Measurements from ENCODE around the gene GUF1. TPM values are rescaled to one million over a fixed set of nuclear protein-coding genes. Genes with fewer than 3 reads are reported as not detected.

Gene GUF1
- total RNA-seq, 1 donor from 2014 or later: 26.0 TPM

- H3K27ac Mint-ChIP-seq: no peak overlapping the region
- no peaks in the 10 kb centered on the region for H3K4me1 Mint-ChIP-seq
- DNase-seq (no peak), ATAC-seq (ENCODE audit: low read depth) (no peak)
- H3K9me3 Mint-ChIP-seq: no peaks in the 10 kb centered on the region
- peaks cover 73% of the 10 kb centered on the region for H3K36me3 Mint-ChIP-seq (ENCODE audit: low read depth)
- H3K4me3 Mint-ChIP-seq: no peak overlapping the region
- CTCF ChIA-PET: no interaction called here
- POLR2A ChIA-PET: no interaction called here
- intact Hi-C loops (cut with micrococcal nuclease): no loop called here
- TF ChIP-seq CTCF (IDR thresholded peaks at IDR 0.05): no peak
- H3K27me3 Mint-ChIP-seq: no peaks in the 10 kb centered on the region
Measured at GRCh38 chr4:44700427-44700826, 22.2 kb downstream of the GUF1 start.

- TF ChIP-seq CTCF (IDR thresholded peaks at IDR 0.05): no peak
- H3K4me1 Mint-ChIP-seq: no peaks in the 10 kb centered on the region
- H3K9me3 Mint-ChIP-seq: no peaks in the 10 kb centered on the region
- ATAC-seq (ENCODE audit: low read depth) (no peak), DNase-seq (no peak)
- no peaks in the 10 kb centered on the region for H3K27me3 Mint-ChIP-seq
- H3K36me3 Mint-ChIP-seq (ENCODE audit: low read depth): peaks cover 67% of the 10 kb centered on the region
- ChIA-PET POLR2A (no interaction called here), CTCF (no interaction called here)
- intact Hi-C loops (cut with micrococcal nuclease): no loop called here
- H3K4me3 Mint-ChIP-seq: no peak overlapping the region
- H3K27ac Mint-ChIP-seq: no peak overlapping the region
Measured at GRCh38 chr4:44701037-44701436, 22.8 kb downstream of the GUF1 start.

GRCh38 chr4:44704673-44705072 is 26.5 kb downstream of the GUF1 start:
- Mint-ChIP-seq H3K36me3 (ENCODE audit: low read depth) (peaks cover 56% of the 10 kb centered on the region), H3K9me3 (no peaks in the 10 kb centered on the region), H3K27me3 (no peaks in the 10 kb centered on the region), H3K4me3 (no peak overlapping the region), H3K4me1 (no peaks in the 10 kb centered on the region), H3K27ac (no peak overlapping the region)
- intact Hi-C loops (cut with micrococcal nuclease): no loop called here
- POLR2A ChIA-PET: no interaction called here
- DNase-seq (no peak), ATAC-seq (ENCODE audit: low read depth) (no peak)
- CTCF ChIA-PET: no interaction called here
- TF ChIP-seq CTCF (IDR thresholded peaks at IDR 0.05): no peak

GRCh38 chr4:44713125-44713524 is 34.9 kb downstream of the GUF1 start:
- Mint-ChIP-seq H3K4me1 (no peaks in the 10 kb centered on the region), H3K27me3 (no peaks in the 10 kb centered on the region), H3K4me3 (no peak overlapping the region), H3K36me3 (ENCODE audit: low read depth) (peaks cover 34% of the 10 kb centered on the region), H3K9me3 (no peaks in the 10 kb centered on the region), H3K27ac (no peak overlapping the region)
- intact Hi-C loops (cut with micrococcal nuclease): no loop called here
- DNase-seq (no peak), ATAC-seq (ENCODE audit: low read depth) (no peak)
- ChIA-PET POLR2A (interaction anchor here (1.0 kb wide), 1 partner anchor 13 kb away, joined by 4 read pairs; the partner anchor contains the start of gene GNPDA2), CTCF (no interaction called here)
- no peak for TF ChIP-seq CTCF (IDR thresholded peaks at IDR 0.05)

- H3K27me3 Mint-ChIP-seq: no peaks in the 10 kb centered on the region
- intact Hi-C loops (cut with micrococcal nuclease): no loop called here
- no peak overlapping the region for H3K27ac Mint-ChIP-seq
- ATAC-seq (ENCODE audit: low read depth) (no peak), DNase-seq (no peak)
- peaks cover 36% of the 10 kb centered on the region for H3K36me3 Mint-ChIP-seq (ENCODE audit: low read depth)
- H3K4me1 Mint-ChIP-seq: peaks cover 5% of the 10 kb centered on the region
- H3K9me3 Mint-ChIP-seq: no peaks in the 10 kb centered on the region
- TF ChIP-seq CTCF (IDR thresholded peaks at IDR 0.05): no peak
- ChIA-PET CTCF (interaction anchor here (1.0 kb wide), 1 partner anchor 43 kb away, joined by 3 read pairs; no protein-coding TSS in a partner anchor), POLR2A (interaction anchor here (1.5 kb wide), 2 partner anchors 9 to 38 kb away, joined by 6 to 8 read pairs; partner anchors contain the start of genes GNPDA2 and GUF1)
- no peak overlapping the region for H3K4me3 Mint-ChIP-seq
Measured at GRCh38 chr4:44716597-44716996, 38.4 kb downstream of the GUF1 start.

All from activated B cell treated with CpG ODN at 0.5 μM for 24 hours (primary cell).